Esophagus muscularis mucosa (tissue), 4 donors: Measurements from ENCODE around the gene CDH15. TPM values are rescaled to one million over a fixed set of nuclear protein-coding genes. Genes with fewer than 3 reads are reported as not detected.

Source experiments
- DNase-seq: peaks from one replicate; pipeline ENCODE4 v3.0.0-alpha.2; 2017; ENCODE audit errors: extremely low spot score
- H3K27ac ChIP-seq, 4 donors: fragments of 200-600 bp; sonication (generic); replicated peaks in 1 of 4; 1 replicate in 3 of 4; 2 replicates in 1 of 4; pipeline ENCODE4 v1.5.1; 2016 to 2019; ENCODE audit warnings: mild to moderate bottlenecking in 1 of 4
- H3K27me3 ChIP-seq, 4 donors: fragments of 200-600 bp; sonication (generic); one replicate each; pipeline versions ENCODE4 v1.5.1 to v1.6.0; 2016 to 2019
- H3K36me3 ChIP-seq, 4 donors: fragments of 200-600 bp; sonication (generic); one replicate each; pipeline ENCODE4 v1.5.1; 2016 to 2019
- H3K4me1 ChIP-seq, 4 donors: fragments of 200-600 bp; sonication (generic); one replicate each; pipeline ENCODE4 v1.5.1; 2016 to 2019
- H3K4me3 ChIP-seq, 4 donors: fragments of 200-600 bp; sonication (generic); 1 replicate in 2 of 4; 2 replicates in 2 of 4; pipeline ENCODE4 v1.5.1; 2016 to 2019; ENCODE audit warnings: mild to moderate bottlenecking in 4 of 4, moderate library complexity in 1 of 4
- H3K9me3 ChIP-seq, 4 donors: fragments of 200-600 bp; sonication (generic); 1 replicate in 3 of 4; 2 replicates in 1 of 4; pipeline ENCODE4 v1.5.1; 2016 to 2019
- CTCF ChIP-seq, 3 experiments: fragments of 200-600 bp in 2 of 3; fragments of 450-650 bp in 1 of 3; sonication (generic) in 2 of 3; IDR thresholded peaks; one replicate each; pipeline ENCODE4 v1.5.1; 2017 to 2019; ENCODE audit warnings: antibody characterized with exemption in 3 of 3, mild to moderate bottlenecking in 2 of 3, moderate library complexity in 1 of 3
- EP300 ChIP-seq: sonication (generic); formaldehyde crosslinking; IDR thresholded peaks from one replicate; pipeline ENCODE4 v1.6.1; 2017; ENCODE audit warnings: antibody characterized with exemption
- POLR2A ChIP-seq: fragments of 450-650 bp; IDR thresholded peaks from one replicate; pipeline ENCODE4 v1.6.1; 2017; ENCODE audit warnings: antibody characterized with exemption, moderate library complexity, mild to moderate bottlenecking, low read depth
- POLR2AphosphoS5 ChIP-seq, 2 donors: sonication (generic); formaldehyde crosslinking; IDR thresholded peaks; one replicate each; pipeline ENCODE4 v1.6.1; 2017; ENCODE audit warnings: antibody characterized with exemption in 2 of 2
- WGBS: methylation state at CpG from one replicate; pipeline ENCODE4 v1.1.5; 2018; 5-methylcytosine and 5-hydroxymethylcytosine counted together
- intact Hi-C: fragments of 100-400 bp; cut with DNase I; formaldehyde crosslinking; loops from one replicate; pipeline ENCODE4 v1.15.1; 2023
- total RNA-seq, 4 donors: library from RNA; depleted of rRNA; stranded (reverse); fragments of >200 nt; gene quantifications; one replicate each; pipeline versions ENCODE4 v1.1.0 to v1.2.1, GENCODE V29; 2016

Gene CDH15
- total RNA-seq, 4 donors from 2014 or later, result under 0.01 to 0.17 (median 0.13) TPM; not detected in 1

DNA sequence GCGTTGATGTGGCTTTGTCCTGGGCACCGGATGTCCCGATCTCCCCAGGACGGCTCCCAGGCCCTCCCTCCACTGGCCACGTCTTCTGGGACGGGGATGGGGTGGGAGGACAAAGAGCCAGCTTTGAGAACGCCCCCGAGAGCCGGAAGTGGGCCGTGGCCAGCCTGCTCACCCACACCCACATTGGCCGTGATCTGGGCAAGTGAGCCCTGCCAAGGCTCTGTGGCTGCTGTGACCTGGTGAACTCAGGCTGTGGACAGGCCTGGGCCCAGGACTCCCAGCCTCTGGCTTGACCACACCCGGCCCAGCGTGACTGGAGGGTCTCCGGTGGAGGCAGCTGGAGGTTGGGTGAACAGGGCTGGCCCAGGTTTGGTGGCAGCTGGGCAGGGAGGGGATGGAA, 3.3 kb downstream of the CDH15 start:
- 100% methylated on average over 2 of the region's 14 CpGs for WGBS
- intact Hi-C loops, result loop anchor here (10.0 kb wide), 1 partner anchor 360 kb away; the partner anchor contains the start of gene APRT
- Histone ChIP-seq H3K27me3 (peaks cover 9 to 94% (median 18%) of the 10 kb centered on the region in 4 donors), H3K4me1 (peaks cover 12 to 24% (median 19%) of the 10 kb centered on the region in 4 donors), H3K36me3 (no peaks in the 10 kb centered on the region), H3K9me3 (no peaks in the 10 kb centered on the region), H3K27ac (no peak overlapping the region), H3K4me3 (no peak overlapping the region)
- DNase-seq, result no peak
- TF ChIP-seq POLR2A (no peak), POLR2AphosphoS5 (IDR thresholded peaks at IDR 0.05) (no peak), CTCF (IDR thresholded peaks at IDR 0.05) (no peak), EP300 (no peak)

DNA sequence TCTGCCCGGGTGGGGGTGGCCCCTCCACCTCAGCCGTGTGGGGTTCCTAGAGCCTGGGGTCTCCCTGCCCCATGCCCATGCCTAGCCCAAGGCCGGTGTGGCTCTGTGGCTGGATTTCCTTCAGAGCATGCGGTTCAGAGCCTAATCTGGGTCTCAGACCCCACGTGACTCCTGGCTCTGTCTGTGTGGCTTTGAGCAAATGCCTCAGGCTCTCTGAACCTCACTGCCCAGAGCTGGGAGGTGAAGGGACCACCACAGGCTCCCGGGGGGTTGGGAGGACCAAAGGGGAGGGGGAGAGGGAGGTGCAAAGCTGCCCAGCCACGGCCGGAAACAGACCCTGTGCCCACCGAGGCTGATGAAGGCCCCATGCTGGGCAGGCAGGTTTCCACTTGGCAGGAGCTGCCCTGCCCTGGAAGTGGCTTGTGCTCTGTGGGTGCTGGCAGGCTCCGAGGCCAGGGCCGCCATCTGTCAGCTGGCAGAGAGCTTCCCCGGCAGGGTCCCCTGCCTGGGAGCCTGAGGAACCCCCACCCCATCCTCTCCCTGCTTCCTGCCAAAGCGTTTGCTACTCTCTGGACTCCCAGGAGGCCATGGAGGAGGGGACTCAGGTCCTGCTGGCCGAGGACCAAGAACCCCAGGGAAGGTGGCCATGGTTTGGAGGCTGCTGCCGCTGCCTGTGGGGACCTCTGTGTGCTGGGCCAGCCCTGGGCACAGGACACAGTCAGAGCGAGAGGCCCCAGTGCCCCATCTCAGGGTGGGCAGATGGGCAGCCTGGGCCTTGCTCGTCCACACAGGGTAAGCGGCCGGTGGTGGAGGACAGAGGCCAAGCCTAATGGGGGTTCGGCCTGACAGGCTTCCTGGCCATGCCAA, 4.0 kb downstream of the CDH15 start:
- no peaks in the 10 kb centered on the region for H3K9me3 ChIP-seq
- peaks cover 11 to 19% (median 15%) of the 10 kb centered on the region in 4 donors for H3K4me1 ChIP-seq
- H3K27ac ChIP-seq, result no peak overlapping the region
- no peak overlapping the region for H3K4me3 ChIP-seq
- WGBS, result 58% methylated on average over 15 of the region's 20 CpGs
- peaks cover 3 to 94% (median 12%) of the 10 kb centered on the region in 4 donors for H3K27me3 ChIP-seq
- no peak for DNase-seq
- intact Hi-C loops, result loop anchor here (10.0 kb wide), 1 partner anchor 361 kb away; the partner anchor contains the start of gene APRT
- TF ChIP-seq POLR2AphosphoS5 (IDR thresholded peaks at IDR 0.05) (no peak), POLR2A (no peak), CTCF (IDR thresholded peaks at IDR 0.05) (no peak), EP300 (no peak)
- H3K36me3 ChIP-seq, result no peaks in the 10 kb centered on the region

- H3K27me3 ChIP-seq, result peaks cover 0 to 94% (median 6%) of the 10 kb centered on the region in 4 donors
- 100% methylated on average over 2 of the region's 27 CpGs for WGBS
- TF ChIP-seq POLR2AphosphoS5 (IDR thresholded peaks at IDR 0.05), result no peak
- TF ChIP-seq POLR2A, result no peak
- no peak for TF ChIP-seq CTCF (IDR thresholded peaks at IDR 0.05)
- no peak for TF ChIP-seq EP300
Measured at GRCh38 chr16:89176147-89176690, 4.7 kb downstream of the CDH15 start.

DNA sequence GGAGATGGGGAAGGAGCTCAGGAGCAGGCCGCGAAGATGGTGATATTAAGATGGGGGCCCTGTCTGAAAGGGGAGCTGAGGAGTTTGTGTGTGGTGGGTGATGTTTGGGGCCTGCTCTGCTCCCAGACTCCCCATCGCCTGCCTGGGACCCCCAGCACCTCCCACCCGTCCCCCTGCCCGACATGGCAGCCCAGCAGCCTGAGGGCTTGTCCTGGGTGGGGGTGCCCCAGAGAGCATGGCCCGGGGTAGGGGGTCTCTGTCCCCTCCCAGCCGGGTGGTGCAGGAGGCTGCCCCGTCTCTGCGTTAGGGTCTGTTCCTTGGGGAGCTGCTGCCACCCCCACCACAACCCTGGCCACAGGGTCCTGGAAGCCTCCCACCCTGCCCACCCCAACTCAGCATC, 5.2 kb downstream of the CDH15 start:
- Histone ChIP-seq H3K36me3 (no peaks in the 10 kb centered on the region), H3K4me3 (no peak overlapping the region), H3K4me1 (peaks cover 2 to 7% (median 3%) of the 10 kb centered on the region in 4 donors), H3K27ac (no peak overlapping the region), H3K9me3 (no peaks in the 10 kb centered on the region), H3K27me3 (peaks cover 0 to 94% (median 4%) of the 10 kb centered on the region in 4 donors)
- intact Hi-C loops, result loop anchor here (10.0 kb wide), 1 partner anchor 362 kb away; the partner anchor contains the start of gene APRT
- DNase-seq, result no peak
- TF ChIP-seq POLR2A (no peak), CTCF (IDR thresholded peaks at IDR 0.05) (no peak), POLR2AphosphoS5 (IDR thresholded peaks at IDR 0.05) (no peak), EP300 (no peak)
- WGBS, result 86% methylated on average over 8 of the region's 9 CpGs

More at GRCh38 chr16:89176147-89176690, 4.7 kb downstream of the CDH15 start:
- intact Hi-C loops, result loop anchor here (10.0 kb wide), 1 partner anchor 361 kb away; the partner anchor contains the start of gene APRT
- no peak for DNase-seq
- Histone ChIP-seq H3K36me3 (no peaks in the 10 kb centered on the region), H3K4me1 (peaks cover 4 to 12% (median 8%) of the 10 kb centered on the region in 4 donors), H3K9me3 (no peaks in the 10 kb centered on the region), H3K27ac (no peak overlapping the region), H3K4me3 (no peak overlapping the region)
